H1 (cell line): ENCODE measurements around the gene TTF1. TPM values are rescaled to one million over a fixed set of nuclear protein-coding genes. Genes with fewer than 3 reads are reported as not detected.

Experiments used
- CHD7 ChIP-seq: fragments of 300-600 bp; sonication (generic); IDR thresholded peaks from 2 replicates; pipeline ENCODE4 v1.7.1; 2012; ENCODE audit warnings: low read length, moderate library complexity, mild to moderate bottlenecking, inconsistent platforms; ENCODE audit not compliant: insufficient replicate concordance
- CREB1 ChIP-seq: IDR thresholded peaks from 2 replicates; pipeline ENCODE4 v1.6.1; 2012; ENCODE audit warnings: inconsistent platforms
- E2F6 ChIP-seq: IDR thresholded peaks from 2 replicates; pipeline ENCODE4 v1.6.1; 2012; ENCODE audit warnings: inconsistent platforms
- NANOG ChIP-seq: IDR thresholded peaks from 2 replicates; pipeline ENCODE4 v1.6.1; 2011; ENCODE audit warnings: low read length, low read depth, mild to moderate bottlenecking, inconsistent platforms; ENCODE audit not compliant: insufficient read depth, poor library complexity, severe bottlenecking
- NRF1 ChIP-seq: IDR thresholded peaks from 2 replicates; pipeline ENCODE4 v1.6.1; 2011; ENCODE audit warnings: mild to moderate bottlenecking, low read depth, low read length, improper control_type of control experiment
- RNF2 ChIP-seq: fragments of 200-900, 300-1000 bp; sonication (generic); IDR thresholded peaks from 2 replicates; pipeline ENCODE4 v1.7.1; 2016; ENCODE audit warnings: borderline replicate concordance, low read depth, mild to moderate bottlenecking, antibody characterized with exemption, low read length; ENCODE audit not compliant: poor library complexity, severe bottlenecking; ENCODE audit errors: missing control alignments
- SIX5 ChIP-seq: IDR thresholded peaks from 2 replicates; pipeline ENCODE4 v1.6.1; 2011; ENCODE audit warnings: mild to moderate bottlenecking, low read depth, low read length
- SP2 ChIP-seq: IDR thresholded peaks from 2 replicates; pipeline ENCODE4 v1.6.1; 2012; ENCODE audit warnings: mild to moderate bottlenecking, low read length, inconsistent platforms
- TAF1 ChIP-seq: IDR thresholded peaks from 2 replicates; pipeline ENCODE4 v1.6.1; 2011; ENCODE audit warnings: mild to moderate bottlenecking, low read depth, low read length
- TAF7 ChIP-seq: optimal IDR thresholded peaks from 2 replicates; pipeline ENCODE3; 2011; ENCODE audit warnings: low read depth, mild to moderate bottlenecking, inconsistent platforms, low read length, moderate library complexity, borderline replicate concordance
- polyA plus RNA-seq, 7 experiments: library from polyadenylated mRNA; depleted of rRNA in 3 of 7; stranded (reverse) in 5 of 7; unstranded in 2 of 7; fragments of >200 nt in 5 of 7; fragments of 200-250 nt in 2 of 7; gene quantifications; 1 replicate in 5 of 7; 2 replicates in 1 of 7; 4 replicates in 1 of 7; pipeline versions ENCODE4 v1.2.1 to v1.2.3, GENCODE V29; 2011 to 2013; ENCODE audit warnings: missing spikeins in 2 of 7, mixed read lengths in 2 of 7
- total RNA-seq: library from RNA; stranded (reverse); fragmentation: NEBNext Ultra II Directional; extraction: Animal tissue kit (Norgen Biotek cat#: 25700); gene quantifications from 2 replicates; pipeline ENCODE4 v1.2.1, GENCODE V29; 2021

TTF1 gene
- total and polyA plus RNA-seq, 2 of the 8 experiments (the other 6 are each of a cell fraction or from before 2014, with no cell fraction given) = 7.8 to 22.2 TPM

- TF ChIP-seq CHD7 (no peak), TAF1 (no peak), NANOG (no peak), SIX5 (no peak), SP2 (no peak), RNF2 (no peak), NRF1 (no peak), CREB1 (no peak), E2F6 (no peak), TAF7 (no peak)
Observed at GRCh38 chr9:132404228-132404881, 2.3 kb downstream of the TTF1 start (continued).
